Subcutaneous abdominal adipose tissue (tissue), 5 donors: ENCODE measurements around the gene PSAPL1.

Source experiments
- H3K27ac ChIP-seq: one replicate; pipeline ENCODE4 v1.7.0; 2013; ENCODE audit warnings: low read depth, mild to moderate bottlenecking, inconsistent platforms, low read length, moderate library complexity
- H3K27me3 ChIP-seq, 5 donors: one replicate each; pipeline ENCODE4 v1.7.0; 2013; ENCODE audit warnings: low read length in 5 of 5, inconsistent platforms in 1 of 5; ENCODE audit not compliant: control insufficient read depth in 5 of 5, insufficient read depth in 4 of 5
- H3K36me3 ChIP-seq, 5 donors: one replicate each; pipeline ENCODE4 v1.7.0; 2013; ENCODE audit warnings: low read length in 5 of 5; ENCODE audit not compliant: control insufficient read depth in 5 of 5, insufficient read depth in 5 of 5
- H3K4me1 ChIP-seq, 5 donors: one replicate each; pipeline ENCODE4 v1.7.0; 2013; ENCODE audit warnings: low read length in 5 of 5, mild to moderate bottlenecking in 3 of 5, moderate library complexity in 1 of 5; ENCODE audit not compliant: control insufficient read depth in 5 of 5, insufficient read depth in 5 of 5
- H3K4me3 ChIP-seq, 5 donors: one replicate each; pipeline ENCODE4 v1.7.0; 2013; ENCODE audit warnings: low read length in 5 of 5, low read depth in 1 of 5
- H3K9ac ChIP-seq, 5 donors: one replicate each; pipeline ENCODE4 v1.7.0; 2013; ENCODE audit warnings: low read length in 5 of 5, mild to moderate bottlenecking in 4 of 5, moderate library complexity in 3 of 5
- H3K9me3 ChIP-seq, 5 donors: one replicate each; pipeline ENCODE4 v1.7.0; 2013; ENCODE audit warnings: low read length in 5 of 5; ENCODE audit not compliant: control insufficient read depth in 5 of 5
- donor health status: healthy.
- donor health status: healthy.
- donor health status: healthy.
- donor health status: healthy.
- donor health status: healthy.

The PSAPL1 gene

DNA sequence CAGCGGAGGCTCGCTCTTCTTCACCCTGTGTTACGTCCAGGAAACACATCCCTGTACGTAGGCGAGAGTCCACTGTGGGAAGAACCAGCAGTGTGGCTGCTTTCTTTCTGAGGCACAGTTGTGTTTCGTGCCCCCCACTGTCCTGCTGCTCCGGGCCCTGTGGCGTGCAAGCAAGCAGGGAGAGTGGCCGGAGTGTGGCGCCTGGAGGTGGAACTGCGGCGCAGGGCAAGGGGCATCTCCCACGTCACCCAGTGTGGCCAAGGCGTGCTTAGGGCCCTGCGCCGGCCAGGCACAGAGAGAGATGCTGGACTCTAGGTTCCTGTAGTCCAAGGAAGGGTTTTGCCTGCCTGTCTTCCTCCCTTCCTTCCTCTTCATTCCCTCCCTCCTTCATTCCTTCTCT lies 13.3 kb upstream of the PSAPL1 start:
- Histone ChIP-seq H3K4me3 (no peak overlapping the region), H3K9ac (no peak overlapping the region), H3K9me3 (peaks cover 0 to 6% (median 0%) of the 10 kb centered on the region in 5 donors), H3K4me1 (no peaks in the 10 kb centered on the region), H3K36me3 (no peaks in the 10 kb centered on the region), H3K27ac (no peak overlapping the region), H3K27me3 (peaks cover 6 to 21% (median 13%) of the 10 kb centered on the region in 5 donors)

DNA sequence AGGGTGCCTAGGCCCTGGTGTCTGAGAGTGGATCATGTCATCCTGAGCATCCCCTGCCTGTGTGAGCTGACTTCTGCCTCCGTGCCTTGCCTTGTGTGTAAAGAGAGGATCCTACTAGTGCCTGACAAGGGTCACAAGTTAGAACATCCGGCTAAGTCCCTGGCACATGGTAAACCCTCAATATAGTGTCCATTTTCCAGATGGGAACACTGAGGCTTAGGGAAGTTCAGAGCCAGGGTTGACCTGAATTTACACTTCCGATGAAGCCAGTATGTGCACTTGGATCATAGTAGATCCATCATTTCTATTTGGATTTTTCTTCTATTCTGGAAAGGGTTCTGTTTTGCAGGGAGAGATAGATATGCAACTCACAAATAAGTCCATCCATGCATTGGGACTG lies 12.5 kb upstream of the PSAPL1 start:
- Histone ChIP-seq H3K27me3 (peaks cover 6 to 22% (median 13%) of the 10 kb centered on the region in 5 donors), H3K4me1 (no peaks in the 10 kb centered on the region), H3K9ac (no peak overlapping the region), H3K36me3 (no peaks in the 10 kb centered on the region), H3K27ac (no peak overlapping the region), H3K4me3 (no peak overlapping the region), H3K9me3 (peaks cover 0 to 6% (median 0%) of the 10 kb centered on the region in 5 donors)

DNA sequence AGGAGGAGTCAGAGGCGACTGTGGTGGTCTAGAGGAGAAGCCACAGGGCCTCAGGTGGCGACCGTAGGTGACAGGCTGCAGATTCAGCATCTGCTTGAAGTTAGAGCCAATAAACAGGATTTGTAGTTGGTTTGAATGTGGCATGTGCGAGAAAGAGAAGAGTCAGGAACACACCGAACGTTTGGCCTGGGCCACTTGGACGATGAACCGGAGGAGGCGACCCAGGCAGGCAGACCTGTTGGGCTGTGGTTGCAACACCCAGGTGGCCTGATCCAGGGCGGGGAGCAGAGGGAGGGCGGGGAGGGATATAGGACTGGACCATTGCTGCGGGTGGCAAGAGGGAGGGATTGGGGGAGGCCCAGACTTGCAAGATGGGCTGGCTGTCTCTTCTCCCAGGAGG lies 10.0 kb upstream of the PSAPL1 start:
- peaks cover 0 to 8% (median 0%) of the 10 kb centered on the region in 5 donors for H3K9me3 ChIP-seq
- no peaks in the 10 kb centered on the region for H3K36me3 ChIP-seq
- H3K27me3 ChIP-seq: peaks cover 5 to 34% (median 14%) of the 10 kb centered on the region in 5 donors
- no peak overlapping the region for H3K4me3 ChIP-seq
- H3K9ac ChIP-seq: no peak overlapping the region
- H3K4me1 ChIP-seq: no peaks in the 10 kb centered on the region
- no peak overlapping the region for H3K27ac ChIP-seq

DNA sequence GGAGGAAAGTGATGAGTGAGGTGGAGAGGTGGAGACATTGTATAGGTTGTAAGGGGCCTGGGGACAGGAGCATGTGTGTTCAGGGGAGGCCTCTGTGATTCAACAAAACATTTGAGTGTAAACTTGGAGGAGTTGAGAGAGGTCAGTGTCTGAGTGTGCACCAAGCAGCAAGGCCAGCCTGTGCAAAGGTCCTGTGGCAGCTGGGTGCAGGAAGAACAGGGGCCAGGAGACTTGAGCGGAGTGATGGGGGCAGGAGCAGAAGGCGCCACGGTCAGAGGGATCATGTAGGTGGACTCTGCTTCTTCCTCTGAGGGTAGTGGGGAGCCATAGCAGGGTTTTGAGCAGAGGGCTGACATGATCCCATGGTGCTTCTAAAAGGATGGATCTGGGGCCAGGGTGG lies 9.6 kb upstream of the PSAPL1 start:
- no peak overlapping the region for H3K4me3 ChIP-seq
- H3K27me3 ChIP-seq: peaks cover 5 to 31% (median 14%) of the 10 kb centered on the region in 5 donors
- peaks cover 0 to 9% (median 1%) of the 10 kb centered on the region in 5 donors for H3K9me3 ChIP-seq
- no peak overlapping the region for H3K9ac ChIP-seq
- H3K4me1 ChIP-seq: no peaks in the 10 kb centered on the region
- H3K36me3 ChIP-seq: no peaks in the 10 kb centered on the region
- H3K27ac ChIP-seq: no peak overlapping the region

DNA sequence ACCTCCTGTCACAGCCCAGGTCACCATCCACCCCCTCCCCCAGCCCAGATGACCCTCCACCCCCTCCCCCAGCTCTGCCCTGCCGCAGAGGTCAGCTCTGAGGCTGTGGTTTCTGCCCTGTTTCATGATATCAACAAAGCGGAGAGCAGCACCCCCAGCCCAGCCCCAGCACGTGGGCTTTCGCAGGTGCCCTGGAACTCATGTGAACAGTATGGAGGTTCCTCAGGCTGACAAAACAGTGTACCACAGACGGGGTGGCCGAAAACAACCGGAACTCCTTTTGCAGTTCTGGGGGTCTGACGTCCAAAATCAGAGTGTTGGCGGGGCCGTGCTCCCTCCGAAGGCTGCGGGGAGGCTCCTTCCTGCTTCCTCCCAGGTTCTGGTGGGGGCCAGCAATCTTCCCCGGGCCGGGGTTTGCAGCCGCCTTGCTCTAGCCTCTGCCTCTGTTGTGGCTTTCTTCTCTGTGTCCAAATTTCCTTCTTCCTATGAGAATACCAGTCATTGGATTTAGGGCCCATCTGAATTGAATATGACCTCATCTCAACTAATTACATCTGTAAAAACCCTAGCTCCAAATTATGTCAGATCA lies 7.9 kb upstream of the PSAPL1 start:
- H3K27ac ChIP-seq: no peak overlapping the region
- no peak overlapping the region for H3K4me3 ChIP-seq
- peaks cover 0 to 11% (median 5%) of the 10 kb centered on the region in 5 donors for H3K9me3 ChIP-seq
- no peaks in the 10 kb centered on the region for H3K4me1 ChIP-seq
- no peaks in the 10 kb centered on the region for H3K36me3 ChIP-seq
- peaks cover 5 to 31% (median 14%) of the 10 kb centered on the region in 5 donors for H3K27me3 ChIP-seq
- H3K9ac ChIP-seq: no peak overlapping the region

DNA sequence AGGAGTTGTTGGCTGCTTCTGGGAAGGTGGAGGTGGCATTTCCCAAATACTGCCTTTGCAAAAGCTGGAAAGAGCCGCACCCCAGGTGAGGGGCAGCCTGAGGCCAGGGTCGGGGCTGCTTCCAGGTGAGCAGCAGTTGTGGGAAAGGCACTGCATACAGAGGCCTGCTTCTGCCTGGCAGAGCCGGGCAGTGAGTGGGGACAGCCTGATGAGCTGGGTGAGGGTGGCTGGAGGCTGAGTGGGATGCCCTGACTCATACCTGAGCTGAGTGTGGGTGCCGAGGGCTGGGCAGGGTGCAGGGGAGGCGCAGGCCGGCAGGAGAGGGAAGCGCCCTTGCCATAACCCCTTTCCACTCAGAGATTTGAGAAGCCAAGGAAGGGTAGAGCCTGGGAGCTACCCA lies 6.5 kb upstream of the PSAPL1 start:
- H3K9ac ChIP-seq: no peak overlapping the region
- H3K4me3 ChIP-seq: no peak overlapping the region
- H3K36me3 ChIP-seq: no peaks in the 10 kb centered on the region
- peaks cover 0 to 11% (median 5%) of the 10 kb centered on the region in 5 donors for H3K9me3 ChIP-seq
- no peaks in the 10 kb centered on the region for H3K4me1 ChIP-seq
- peaks cover 5 to 28% (median 9%) of the 10 kb centered on the region in 5 donors for H3K27me3 ChIP-seq
- no peak overlapping the region for H3K27ac ChIP-seq

DNA sequence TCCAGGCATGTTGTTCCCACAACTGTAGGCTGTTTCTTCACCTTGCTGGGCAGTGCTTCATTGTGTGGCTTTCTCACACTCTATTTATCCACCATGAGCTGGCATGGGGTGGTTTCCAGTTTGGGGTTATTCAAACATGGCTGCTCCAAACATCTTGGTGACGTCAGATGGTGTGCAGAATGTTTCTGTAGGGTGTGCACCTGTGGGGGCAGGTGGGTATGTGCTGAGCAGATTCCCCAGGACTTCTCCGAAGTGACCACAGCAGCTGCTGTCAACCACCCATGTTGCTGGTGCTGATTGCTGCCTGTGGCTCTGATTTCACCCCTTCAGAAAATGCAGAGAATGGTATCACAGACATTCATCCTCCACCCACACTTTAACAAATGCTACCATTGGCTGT lies 5.0 kb upstream of the PSAPL1 start:
- no peak overlapping the region for H3K4me3 ChIP-seq
- no peak overlapping the region for H3K27ac ChIP-seq
- H3K36me3 ChIP-seq: no peaks in the 10 kb centered on the region
- H3K4me1 ChIP-seq: no peaks in the 10 kb centered on the region
- no peak overlapping the region for H3K9ac ChIP-seq
- H3K9me3 ChIP-seq: peaks cover 0 to 11% (median 5%) of the 10 kb centered on the region in 5 donors
- peaks cover 5 to 24% (median 12%) of the 10 kb centered on the region in 5 donors for H3K27me3 ChIP-seq

DNA sequence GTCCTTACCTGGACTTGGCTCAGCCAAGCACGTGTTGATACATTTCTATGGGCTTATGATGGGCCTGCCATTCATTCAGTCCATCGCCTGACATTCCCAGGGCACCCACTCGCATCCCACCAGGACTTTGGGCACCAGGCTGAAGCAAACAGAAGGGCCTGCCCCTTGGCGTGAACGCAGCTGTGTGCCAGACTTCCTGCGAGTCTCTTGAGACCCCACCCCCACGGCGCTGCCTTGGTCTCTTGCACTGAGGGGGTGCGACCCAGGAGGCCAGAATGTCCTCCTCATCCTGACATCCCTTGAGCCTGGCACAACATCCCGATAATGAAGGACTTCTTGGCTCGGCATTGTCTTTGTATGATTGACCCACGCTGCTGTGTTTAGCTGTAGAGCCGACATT lies 1.5 kb upstream of the PSAPL1 start:
- H3K27ac ChIP-seq: no peak overlapping the region
- H3K9me3 ChIP-seq: peaks cover 0 to 11% (median 5%) of the 10 kb centered on the region in 5 donors
- no peak overlapping the region for H3K9ac ChIP-seq

DNA sequence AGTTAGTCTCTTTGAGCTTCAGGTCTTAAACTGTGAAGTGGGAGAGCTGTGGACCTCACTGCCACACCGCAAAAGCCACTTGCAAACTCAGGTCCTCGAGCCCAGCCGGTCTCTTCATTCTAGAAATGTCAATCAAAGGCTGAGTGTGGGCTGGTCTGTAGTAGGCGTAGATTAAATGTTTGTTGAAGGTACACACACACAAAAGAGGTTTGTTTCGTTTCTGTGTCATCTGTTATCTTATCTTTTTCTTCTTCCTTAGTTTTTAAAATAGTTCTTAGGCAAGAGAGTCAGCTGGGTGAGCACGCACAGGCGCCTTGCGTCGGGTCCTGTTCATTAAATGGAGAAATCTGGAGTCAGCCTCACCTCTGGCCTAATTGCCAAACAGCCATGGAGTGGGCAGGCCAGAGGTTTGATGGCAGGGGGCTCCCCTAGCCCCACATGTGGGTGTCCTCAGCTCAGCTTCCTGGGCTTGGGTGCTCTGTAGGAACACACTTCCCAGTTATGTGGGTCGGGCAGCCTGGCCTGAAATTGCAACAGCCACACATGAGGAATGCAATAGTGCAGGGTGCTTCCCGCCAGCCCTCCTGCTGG lies 836 bp upstream of the PSAPL1 start:
- Histone ChIP-seq H3K36me3 (no peaks in the 10 kb centered on the region), H3K4me1 (no peaks in the 10 kb centered on the region), H3K27ac (no peak overlapping the region)

More for the DNA sequence above, 1.5 kb upstream of the PSAPL1 start:
- Histone ChIP-seq H3K4me3 (no peak overlapping the region), H3K27me3 (peaks cover 1 to 11% (median 6%) of the 10 kb centered on the region in 5 donors), H3K4me1 (no peaks in the 10 kb centered on the region), H3K36me3 (no peaks in the 10 kb centered on the region)

DNA sequence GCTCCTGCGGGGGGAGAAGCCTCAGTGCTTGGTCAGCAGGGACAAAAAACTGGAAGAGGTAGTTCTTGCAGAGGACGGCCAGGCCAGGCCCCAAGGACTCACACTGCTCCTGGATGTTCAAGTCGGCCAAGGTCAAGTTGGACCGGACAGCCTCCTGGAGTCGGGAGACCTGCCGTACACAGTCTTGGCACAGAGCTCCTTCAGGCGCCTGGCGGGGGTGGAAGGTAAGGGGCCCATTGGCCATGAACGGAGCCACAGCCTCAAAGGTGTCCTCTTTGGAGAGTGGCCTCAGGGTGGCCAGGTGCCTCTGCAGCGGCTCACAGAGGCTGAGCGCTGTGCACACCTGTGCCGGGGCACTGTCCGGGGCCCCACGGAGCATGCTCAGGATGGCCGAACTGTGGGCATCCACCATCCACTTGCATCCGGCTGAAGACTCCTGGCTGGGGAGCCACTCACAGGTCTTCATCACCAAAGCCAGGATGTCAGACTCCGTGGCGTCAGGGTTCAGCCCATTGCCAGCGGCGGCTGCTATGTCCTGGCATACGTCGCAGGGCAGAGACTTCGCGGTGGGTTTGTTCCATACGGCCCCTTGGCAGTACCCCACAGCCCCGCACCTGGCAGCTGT lies 477 bp downstream of the PSAPL1 start:
- Histone ChIP-seq H3K27me3 (peaks cover 0 to 6% (median 0%) of the 10 kb centered on the region in 5 donors), H3K9ac (no peak overlapping the region), H3K4me1 (no peaks in the 10 kb centered on the region), H3K27ac (no peak overlapping the region), H3K9me3 (peaks cover 0 to 7% (median 1%) of the 10 kb centered on the region in 5 donors), H3K4me3 (no peak overlapping the region), H3K36me3 (no peaks in the 10 kb centered on the region)

More for the DNA sequence above, 836 bp upstream of the PSAPL1 start:
- H3K9me3 ChIP-seq: peaks cover 0 to 11% (median 5%) of the 10 kb centered on the region in 5 donors
- H3K4me3 ChIP-seq: no peak overlapping the region
- peaks cover 0 to 10% (median 0%) of the 10 kb centered on the region in 5 donors for H3K27me3 ChIP-seq
- no peak overlapping the region for H3K9ac ChIP-seq
